Fibroblast of lung (primary cell): ENCODE data around the gene PUS1. TPM values are rescaled to one million over a fixed set of nuclear protein-coding genes. Genes with fewer than 3 reads are reported as not detected.
A peak's percentile ranks its signal among the peaks of the same experiment; 100 is the strongest.
"Not testable (repeated sequence)": the region's sequence is repeated elsewhere in the genome, so short reads cannot be mapped to it uniquely, and the experiment has no call there.

ENCODE experiments used
- DNase-seq, 2 donors: peaks; one replicate each; pipeline versions ENCODE4 v3.0.0 to v3.0.0-alpha.2; 2010; ENCODE audit warnings: low read depth in 2 of 2
- H2AFZ ChIP-seq: 2 replicates; pipeline ENCODE4 v1.5.1; 2012; ENCODE audit warnings: low read length, control low read depth, inconsistent platforms
- H3K27ac ChIP-seq: 2 replicates; pipeline ENCODE4 v1.5.1; 2011; ENCODE audit warnings: low read length, control low read depth; ENCODE audit not compliant: insufficient read depth
- H3K27me3 ChIP-seq: 2 replicates; pipeline ENCODE4 v1.5.1; 2011; ENCODE audit warnings: mild to moderate bottlenecking, low read length; ENCODE audit not compliant: control insufficient read depth, insufficient read depth
- H3K36me3 ChIP-seq: 2 replicates; pipeline ENCODE4 v1.5.1; 2011; ENCODE audit warnings: low read length; ENCODE audit not compliant: control insufficient read depth, insufficient read depth
- H3K4me1 ChIP-seq: 2 replicates; pipeline ENCODE4 v1.5.1; 2011; ENCODE audit warnings: low read length; ENCODE audit not compliant: control insufficient read depth, insufficient read depth; ENCODE audit errors: extremely low read depth
- H3K4me2 ChIP-seq: 2 replicates; pipeline ENCODE4 v1.5.1; 2011; ENCODE audit warnings: low read length, control low read depth; ENCODE audit not compliant: insufficient read depth; ENCODE audit errors: extremely low read depth
- H3K4me3 ChIP-seq, 4 experiments: fragments of 200-600 bp in 1 of 4; sonication (generic) in 1 of 4; replicated peaks in 1 of 4; 2 replicates each; pipeline ENCODE4 v1.5.1; 2011 to 2016; ENCODE audit warnings: low read length in 4 of 4, low read depth in 3 of 4, mild to moderate bottlenecking in 3 of 4, control low read depth in 2 of 4, inconsistent platforms in 1 of 4, mixed read lengths in 1 of 4; ENCODE audit not compliant: insufficient read depth in 1 of 4; ENCODE audit errors: control extremely low read depth in 1 of 4
- H3K79me2 ChIP-seq: 2 replicates; pipeline ENCODE4 v1.5.1; 2012; ENCODE audit warnings: mild to moderate bottlenecking, low read length, inconsistent platforms; ENCODE audit not compliant: control insufficient read depth, insufficient read depth
- H3K9ac ChIP-seq: 2 replicates; pipeline ENCODE4 v1.5.1; 2011; ENCODE audit warnings: mild to moderate bottlenecking, low read length, control low read depth; ENCODE audit not compliant: insufficient read depth
- H3K9me3 ChIP-seq: 2 replicates; pipeline ENCODE4 v1.5.1; 2012; ENCODE audit warnings: low read depth, low read length; ENCODE audit not compliant: control insufficient read depth, insufficient read depth
- H4K20me1 ChIP-seq: 2 replicates; pipeline ENCODE4 v1.5.1; 2011; ENCODE audit warnings: low read length; ENCODE audit not compliant: control insufficient read depth, insufficient read depth; ENCODE audit errors: extremely low read depth
- CTCF ChIP-seq, 2 donors: IDR thresholded peaks in 1 of 2; conservative IDR thresholded peaks in 1 of 2; 1 replicate in 1 of 2; 2 replicates in 1 of 2; pipeline ENCODE4 v1.5.1; 2011 to 2012; ENCODE audit warnings: low read length in 2 of 2, control low read depth in 1 of 2, inconsistent platforms in 1 of 2, low read depth in 1 of 2, mild to moderate bottlenecking in 1 of 2
- EZH2 ChIP-seq: IDR thresholded peaks from 2 replicates; pipeline ENCODE4 v1.5.1; 2012; ENCODE audit warnings: low read length, control low read depth, mild to moderate bottlenecking; ENCODE audit errors: missing control alignments
- polyA plus RNA-seq, 2 donors: library from polyadenylated mRNA; depleted of rRNA in 1 of 2; stranded (reverse) in 1 of 2; unstranded in 1 of 2; fragments of >200 nt; gene quantifications; 2 replicates each; pipeline ENCODE4 v1.2.1, GENCODE V29; 2011 to 2012; ENCODE audit warnings: missing spikeins in 1 of 2
- total RNA-seq: library from RNA; depleted of rRNA; stranded (reverse); fragments of >200 nt; gene quantifications from 2 replicates; pipeline ENCODE4 v1.2.1, GENCODE V29; 2014

The PUS1 gene
- total and polyA plus RNA-seq, 2 donors (not counting 1 experiment from before 2014, with no cell fraction given), result 8.3 to 10.1 TPM

GRCh38 chr12:131959641-131960589, 30.8 kb downstream of the PUS1 start:
- Histone ChIP-seq H3K36me3 (no peaks in the 10 kb centered on the region), H3K27ac (no peak overlapping the region), H3K9me3 (no peaks in the 10 kb centered on the region), H2AFZ (no peak overlapping the region), H3K9ac (no peak overlapping the region), H3K79me2 (peaks cover 57% of the 10 kb centered on the region), H4K20me1 (no peaks in the 10 kb centered on the region), H3K4me2 (no peak overlapping the region), H3K4me1 (peaks cover 3% of the 10 kb centered on the region), H3K27me3 (no peaks in the 10 kb centered on the region), H3K4me3 (no peak overlapping the region)
- DNase-seq, result peak in 1 of 2 donors; percentile 20
- TF ChIP-seq EZH2, result no peak
- TF ChIP-seq CTCF (conservative IDR thresholded peaks at IDR 0.05 in 1 of 2, IDR thresholded peaks at IDR 0.05 in 1 of 2; ENCODE audit: low read depth in 1 of 2, low read length in 2 of 2), result no peak

GRCh38 chr12:131960590-131961325, 31.7 kb downstream of the PUS1 start:
- H3K9me3 ChIP-seq, H3K4me1 ChIP-seq, H4K20me1 ChIP-seq, H3K27ac ChIP-seq, H3K4me3 ChIP-seq, H2AFZ ChIP-seq, H3K27me3 ChIP-seq, H3K4me2 ChIP-seq, H3K9ac ChIP-seq, DNase-seq, H3K36me3 ChIP-seq: not testable (repeated sequence)
- peaks cover 54% of the 10 kb centered on the region for H3K79me2 ChIP-seq

DNA sequence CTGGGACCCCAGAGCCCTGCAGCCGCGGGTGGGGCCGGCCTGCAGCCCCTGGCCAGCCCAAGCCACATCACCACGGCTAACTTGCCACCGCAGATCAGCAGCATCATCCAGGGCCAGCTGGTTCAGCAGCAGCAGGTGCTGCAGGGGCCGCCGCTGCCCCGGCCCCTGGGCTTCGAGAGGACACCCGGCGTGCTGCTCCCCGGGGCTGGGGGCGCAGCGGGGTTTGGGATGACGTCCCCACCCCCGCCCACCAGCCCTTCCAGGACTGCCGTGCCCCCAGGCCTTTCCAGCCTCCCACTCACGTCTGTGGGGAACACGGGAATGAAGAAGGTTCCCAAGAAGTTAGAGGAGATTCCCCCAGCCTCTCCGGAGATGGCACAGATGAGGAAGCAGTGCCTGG, 32.3 kb downstream of the PUS1 start:
- not testable (repeated sequence) for H3K4me2 ChIP-seq, H3K4me1 ChIP-seq, H3K36me3 ChIP-seq, DNase-seq, H3K9me3 ChIP-seq, H2AFZ ChIP-seq, H3K9ac ChIP-seq, H4K20me1 ChIP-seq, H3K27me3 ChIP-seq, H3K4me3 ChIP-seq, H3K27ac ChIP-seq
- peaks cover 53% of the 10 kb centered on the region for H3K79me2 ChIP-seq
